ENCODE results near the gene BPGM.

- TF ChIP-seq CTCF (IDR thresholded peaks at IDR 0.05; ENCODE audit: insufficient read depth, low read length, poor library complexity, severe bottlenecking) (no peak), EZH2phosphoT487 (conservative IDR thresholded peaks at IDR 0.05; ENCODE audit: low read length) (no peak)
Observed at GRCh38 chr7:134637934-134638719, 8.5 kb upstream of the BPGM start.
